Measurements from ENCODE around the gene MYH7.
A peak's percentile ranks its signal among the peaks of the same experiment; 100 is the strongest.

The MYH7 gene

DNA sequence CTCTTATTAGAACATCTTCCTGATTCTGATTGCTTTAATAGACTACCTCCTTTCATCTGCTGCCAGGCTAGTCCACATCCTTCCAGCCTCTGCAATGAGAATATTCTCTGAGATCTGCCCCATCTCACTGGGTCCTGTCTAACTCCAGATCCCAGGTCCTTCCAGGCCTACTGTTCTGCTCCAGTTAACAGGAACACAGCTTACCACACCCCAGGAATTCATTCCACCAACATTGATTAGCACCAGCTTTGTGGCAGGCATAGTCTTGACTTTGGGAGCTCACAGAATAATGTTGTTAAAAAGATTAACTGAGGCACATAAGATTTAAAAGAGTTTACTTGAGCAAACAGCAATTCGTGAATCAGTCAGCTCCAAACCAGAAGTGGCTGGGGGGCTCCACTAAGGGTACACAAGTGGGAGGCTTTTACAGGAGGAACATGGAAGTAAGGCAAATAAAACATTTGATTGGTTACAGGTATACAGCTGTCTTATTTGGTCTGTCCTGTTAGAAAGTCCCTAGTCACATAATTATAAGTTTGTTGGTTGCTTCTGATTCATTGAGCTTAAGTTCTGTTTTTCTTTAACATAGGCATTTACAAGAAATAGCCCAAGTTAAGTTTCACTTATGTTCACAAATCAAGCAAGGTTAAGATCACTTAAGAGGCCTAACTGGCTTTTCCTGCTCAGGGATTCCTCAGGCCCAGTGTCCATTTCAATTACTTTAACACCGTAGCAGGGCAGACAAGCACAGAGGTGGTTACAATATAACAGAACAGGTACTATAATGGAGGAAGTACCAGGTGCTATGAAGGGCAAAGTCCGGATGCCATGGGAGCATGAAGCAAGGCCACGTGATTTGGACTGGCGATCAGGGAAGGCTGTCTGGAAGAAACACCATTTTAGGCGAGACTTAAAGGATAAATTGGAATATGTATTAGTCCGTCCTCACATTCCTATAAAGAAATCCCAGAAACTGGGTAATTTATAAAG, 12.2 kb upstream of the MYH7 start:
- Histone ChIP-seq H3K9me3 (ENCODE audit: insufficient read depth, low read depth, low read length) (peaks cover 4% of the 10 kb centered on the region; the same call in 1 of the 2 replicates), H3K27ac (ENCODE audit: low read depth, low read length) (no peak overlapping the region), H3K9ac (ENCODE audit: low read depth, low read length) (no peak overlapping the region), H3K36me3 (ENCODE audit: insufficient read depth, low read length) (no peaks in the 10 kb centered on the region), H3K4me1 (ENCODE audit: insufficient read depth, low read length) (peaks cover 10% of the 10 kb centered on the region), H3K4me3 (ENCODE audit: low read length) (no peak overlapping the region), H3K27me3 (ENCODE audit: insufficient read depth, low read length) (no peaks in the 10 kb centered on the region)
- WGBS: 89% methylated on average over 7 of the region's 7 CpGs

DNA sequence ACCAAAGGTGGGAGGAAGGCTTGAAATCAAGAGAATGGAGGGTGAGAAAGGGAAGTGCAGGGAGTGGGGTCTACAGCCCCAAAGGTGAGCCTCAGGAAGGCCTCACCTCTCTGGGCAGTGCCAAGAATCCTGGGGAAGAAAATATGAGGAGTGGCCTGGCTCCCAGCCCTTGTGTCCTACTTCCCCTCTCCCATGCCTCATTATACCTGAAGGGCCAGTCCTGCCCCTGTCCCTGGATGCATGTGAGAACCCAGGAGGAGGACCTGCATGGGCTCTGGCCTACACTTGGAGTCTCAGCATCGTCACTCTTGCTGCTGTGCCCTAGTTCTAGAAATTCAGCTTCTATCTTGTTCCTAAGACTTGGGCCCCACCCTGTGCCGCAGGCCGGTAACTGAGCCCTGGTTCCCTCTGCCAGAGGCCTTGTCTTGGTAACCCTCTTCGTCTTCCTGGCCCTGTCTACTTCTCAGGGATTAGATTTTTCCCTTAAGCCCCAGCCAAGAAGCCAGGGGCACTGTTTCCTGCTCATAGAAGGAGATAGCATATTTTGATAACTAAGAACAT, 10.9 kb upstream of the MYH7 start:
- no peaks in the 10 kb centered on the region for H3K36me3 ChIP-seq (ENCODE audit: insufficient read depth, low read length)
- WGBS: 88% methylated on average over 4 of the region's 4 CpGs
- peaks cover 4% of the 10 kb centered on the region; the same call in 1 of the 2 replicates for H3K27me3 ChIP-seq (ENCODE audit: insufficient read depth, low read length)
- H3K27ac ChIP-seq (ENCODE audit: low read depth, low read length): no peak overlapping the region
- no peaks in the 10 kb centered on the region for H3K9me3 ChIP-seq (ENCODE audit: insufficient read depth, low read depth, low read length)
- peaks cover 17% of the 10 kb centered on the region for H3K4me1 ChIP-seq (ENCODE audit: insufficient read depth, low read length)
- no peak overlapping the region for H3K9ac ChIP-seq (ENCODE audit: low read depth, low read length)
- no peak overlapping the region for H3K4me3 ChIP-seq (ENCODE audit: low read length)

DNA sequence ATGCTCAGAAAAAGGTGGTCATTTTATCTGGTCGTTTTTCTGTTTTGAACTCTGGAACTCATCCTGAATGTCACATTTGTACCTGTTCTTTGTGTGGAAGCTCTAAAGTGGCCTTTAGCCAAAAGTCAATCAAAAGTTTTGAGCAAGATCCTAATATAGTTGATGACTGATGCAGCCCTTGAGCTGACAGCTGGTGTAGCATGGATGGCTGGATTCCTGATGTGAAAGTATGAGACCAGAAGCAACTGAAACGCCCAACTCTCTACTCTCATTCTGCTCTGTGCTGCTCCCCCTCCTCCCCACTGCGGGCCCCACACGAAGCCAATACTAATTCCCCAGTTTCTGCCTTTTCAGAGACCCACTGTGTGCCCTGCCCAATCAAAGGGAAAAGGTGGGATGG, 10.3 kb upstream of the MYH7 start:
- Histone ChIP-seq H3K9me3 (ENCODE audit: insufficient read depth, low read depth, low read length) (no peaks in the 10 kb centered on the region), H3K27me3 (ENCODE audit: insufficient read depth, low read length) (peaks cover 4% of the 10 kb centered on the region; the same call in 1 of the 2 replicates), H3K4me3 (ENCODE audit: low read length) (no peak overlapping the region), H3K9ac (ENCODE audit: low read depth, low read length) (no peak overlapping the region), H3K36me3 (ENCODE audit: insufficient read depth, low read length) (no peaks in the 10 kb centered on the region), H3K27ac (ENCODE audit: low read depth, low read length) (no peak overlapping the region), H3K4me1 (ENCODE audit: insufficient read depth, low read length) (peaks cover 17% of the 10 kb centered on the region)
- 79% methylated on average over 4 of the region's 4 CpGs for WGBS

DNA sequence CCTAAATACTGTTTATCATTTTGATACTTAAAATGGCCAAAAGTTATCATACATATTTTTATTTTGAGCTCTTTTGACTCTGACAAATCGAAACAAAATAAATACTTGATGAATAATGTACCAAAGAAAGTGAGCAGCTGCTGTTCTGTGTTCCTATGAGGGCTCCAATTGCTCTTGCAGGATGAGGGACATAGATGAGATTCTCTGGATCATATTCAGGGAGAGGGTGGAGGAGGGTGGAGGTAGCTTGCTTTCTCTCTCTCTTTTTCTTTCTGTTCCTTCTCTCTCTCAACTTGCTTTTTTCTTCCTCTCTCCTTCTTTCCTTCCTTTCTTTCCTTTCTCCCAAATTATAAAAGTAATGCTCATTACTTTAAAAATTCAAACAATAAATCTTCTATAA, 8.9 kb upstream of the MYH7 start:
- H3K4me3 ChIP-seq (ENCODE audit: low read length): no peak overlapping the region
- H3K27ac ChIP-seq (ENCODE audit: low read depth, low read length): no peak overlapping the region
- WGBS: 100% methylated on average over 1 of the region's 1 CpG
- H3K36me3 ChIP-seq (ENCODE audit: insufficient read depth, low read length): no peaks in the 10 kb centered on the region
- no peak overlapping the region for H3K9ac ChIP-seq (ENCODE audit: low read depth, low read length)
- H3K9me3 ChIP-seq (ENCODE audit: insufficient read depth, low read depth, low read length): no peaks in the 10 kb centered on the region
- peaks cover 17% of the 10 kb centered on the region for H3K4me1 ChIP-seq (ENCODE audit: insufficient read depth, low read length)
- peaks cover 4% of the 10 kb centered on the region; the same call in 1 of the 2 replicates for H3K27me3 ChIP-seq (ENCODE audit: insufficient read depth, low read length)

DNA sequence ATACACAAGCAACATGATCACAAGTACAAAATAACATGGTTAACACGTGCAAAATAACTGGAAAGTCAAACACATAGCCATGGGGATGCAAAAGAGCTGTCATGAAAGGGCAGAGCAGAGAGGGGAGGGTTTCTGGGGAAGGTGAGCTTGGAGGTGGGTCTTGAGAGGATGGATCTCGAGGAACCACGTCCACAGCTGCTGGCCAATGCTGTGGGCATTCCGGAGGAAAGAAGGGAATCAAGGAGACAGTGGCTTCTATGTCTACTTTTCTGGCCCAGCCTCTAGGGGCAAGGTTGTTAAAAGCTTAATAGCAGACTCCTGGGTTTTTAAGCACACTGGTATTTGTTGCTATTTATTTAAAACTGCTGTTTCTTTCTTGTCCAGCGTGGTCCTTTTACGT, 8.4 kb upstream of the MYH7 start:
- 90% methylated on average over 4 of the region's 6 CpGs for WGBS
- H3K9ac ChIP-seq (ENCODE audit: low read depth, low read length): no peak overlapping the region
- H3K9me3 ChIP-seq (ENCODE audit: insufficient read depth, low read depth, low read length): no peaks in the 10 kb centered on the region

DNA sequence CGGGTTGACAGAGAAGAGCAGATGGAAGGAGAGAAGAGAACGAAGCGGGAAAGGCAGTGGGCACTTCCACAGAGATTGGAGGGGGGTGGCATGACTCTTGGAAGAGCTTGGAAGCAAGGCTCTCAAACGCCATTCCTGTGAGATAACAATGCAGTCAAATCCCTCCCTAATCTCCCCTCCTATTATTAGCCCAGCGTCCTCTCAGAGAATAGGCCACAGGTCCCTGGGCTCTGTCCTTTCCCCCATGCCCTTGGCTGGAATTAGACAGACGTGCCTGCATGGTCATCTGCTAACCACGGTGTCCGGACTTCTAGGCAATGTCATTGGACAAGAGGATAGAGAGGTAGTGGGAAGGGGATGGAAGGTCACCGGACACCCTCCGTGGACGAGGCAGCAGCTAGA, 8.0 kb upstream of the MYH7 start:
- Histone ChIP-seq H3K4me3 (ENCODE audit: low read length) (no peak overlapping the region), H3K9ac (ENCODE audit: low read depth, low read length) (no peak overlapping the region), H3K27ac (ENCODE audit: low read depth, low read length) (no peak overlapping the region), H3K9me3 (ENCODE audit: insufficient read depth, low read depth, low read length) (no peaks in the 10 kb centered on the region), H3K4me1 (ENCODE audit: insufficient read depth, low read length) (peaks cover 22% of the 10 kb centered on the region), H3K27me3 (ENCODE audit: insufficient read depth, low read length) (peaks cover 4% of the 10 kb centered on the region; the same call in 1 of the 2 replicates), H3K36me3 (ENCODE audit: insufficient read depth, low read length) (no peaks in the 10 kb centered on the region)
- WGBS: 82% methylated on average over 11 of the region's 11 CpGs

More for the DNA sequence above, 8.4 kb upstream of the MYH7 start:
- H3K4me1 ChIP-seq (ENCODE audit: insufficient read depth, low read length): peaks cover 18% of the 10 kb centered on the region
- H3K4me3 ChIP-seq (ENCODE audit: low read length): no peak overlapping the region
- H3K27me3 ChIP-seq (ENCODE audit: insufficient read depth, low read length): peaks cover 4% of the 10 kb centered on the region; the same call in 1 of the 2 replicates
- no peaks in the 10 kb centered on the region for H3K36me3 ChIP-seq (ENCODE audit: insufficient read depth, low read length)
- H3K27ac ChIP-seq (ENCODE audit: low read depth, low read length): no peak overlapping the region

DNA sequence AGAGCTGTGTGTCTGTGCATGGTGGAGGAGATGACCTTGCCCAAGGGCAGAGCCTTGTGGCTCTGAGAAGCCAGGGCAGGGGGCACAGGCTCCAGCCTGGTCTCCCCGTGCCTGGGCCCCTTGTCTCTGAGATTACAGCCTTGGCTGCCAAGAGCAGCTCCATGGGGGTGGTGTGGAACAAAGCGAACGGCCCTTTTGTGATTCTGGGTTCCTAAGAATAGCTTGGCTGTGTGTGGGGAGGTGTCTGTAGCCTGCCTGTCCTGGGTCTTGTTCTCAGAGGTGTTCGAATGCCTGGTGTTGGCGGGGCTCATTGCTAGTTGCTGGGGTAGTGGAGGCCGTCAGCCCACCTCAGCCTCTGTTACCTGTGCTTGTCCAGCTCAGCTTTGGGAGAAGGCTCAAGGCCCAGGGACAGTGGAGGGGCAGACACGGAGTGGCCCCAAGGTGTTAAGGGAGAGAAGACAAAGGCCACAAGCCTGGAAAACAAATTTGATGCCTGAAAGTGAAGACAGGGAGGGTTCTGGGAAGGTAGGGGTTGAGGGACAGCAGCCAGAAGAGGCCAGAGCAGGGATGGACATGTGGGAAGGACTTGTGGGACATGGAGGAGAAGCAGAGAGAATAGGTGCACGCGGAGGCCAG, 7.4 kb upstream of the MYH7 start:
- no peak overlapping the region for H3K9ac ChIP-seq (ENCODE audit: low read depth, low read length)
- H3K4me1 ChIP-seq (ENCODE audit: insufficient read depth, low read length): peaks cover 28% of the 10 kb centered on the region
- no peaks in the 10 kb centered on the region for H3K36me3 ChIP-seq (ENCODE audit: insufficient read depth, low read length)
- H3K4me3 ChIP-seq (ENCODE audit: low read length): no peak overlapping the region
- H3K9me3 ChIP-seq (ENCODE audit: insufficient read depth, low read depth, low read length): no peaks in the 10 kb centered on the region
- peaks cover 4% of the 10 kb centered on the region; the same call in 1 of the 2 replicates for H3K27me3 ChIP-seq (ENCODE audit: insufficient read depth, low read length)
- no peak overlapping the region for H3K27ac ChIP-seq (ENCODE audit: low read depth, low read length)
- 72% methylated on average over 9 of the region's 9 CpGs for WGBS

DNA sequence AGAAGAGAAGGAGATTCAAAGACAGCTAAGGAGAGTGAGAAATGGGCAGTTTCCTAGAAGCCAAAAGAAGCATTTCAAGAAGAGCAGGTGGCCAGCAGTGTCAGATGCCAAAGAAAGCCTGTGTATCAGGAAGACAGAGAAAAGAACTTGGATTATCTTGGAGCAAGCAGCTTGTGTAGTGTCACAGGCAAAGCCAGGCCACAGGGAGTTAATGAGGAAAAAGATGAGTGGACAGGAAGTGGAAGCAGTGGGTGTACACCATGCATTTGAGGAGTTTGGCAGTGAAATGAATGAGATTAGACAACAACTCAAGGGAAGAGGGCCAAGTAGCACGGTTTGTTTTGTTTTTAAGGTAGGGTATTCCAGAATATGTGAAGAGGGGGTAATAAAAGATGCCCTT, 5.6 kb upstream of the MYH7 start:
- WGBS: 94% methylated on average over 1 of the region's 1 CpG
- Histone ChIP-seq H3K36me3 (ENCODE audit: insufficient read depth, low read length) (no peaks in the 10 kb centered on the region), H3K27ac (ENCODE audit: low read depth, low read length) (no peak overlapping the region), H3K27me3 (ENCODE audit: insufficient read depth, low read length) (peaks cover 4% of the 10 kb centered on the region; the same call in 1 of the 2 replicates), H3K4me1 (ENCODE audit: insufficient read depth, low read length) (peaks cover 44% of the 10 kb centered on the region), H3K9me3 (ENCODE audit: insufficient read depth, low read depth, low read length) (no peaks in the 10 kb centered on the region), H3K4me3 (ENCODE audit: low read length) (no peak overlapping the region), H3K9ac (ENCODE audit: low read depth, low read length) (no peak overlapping the region)

DNA sequence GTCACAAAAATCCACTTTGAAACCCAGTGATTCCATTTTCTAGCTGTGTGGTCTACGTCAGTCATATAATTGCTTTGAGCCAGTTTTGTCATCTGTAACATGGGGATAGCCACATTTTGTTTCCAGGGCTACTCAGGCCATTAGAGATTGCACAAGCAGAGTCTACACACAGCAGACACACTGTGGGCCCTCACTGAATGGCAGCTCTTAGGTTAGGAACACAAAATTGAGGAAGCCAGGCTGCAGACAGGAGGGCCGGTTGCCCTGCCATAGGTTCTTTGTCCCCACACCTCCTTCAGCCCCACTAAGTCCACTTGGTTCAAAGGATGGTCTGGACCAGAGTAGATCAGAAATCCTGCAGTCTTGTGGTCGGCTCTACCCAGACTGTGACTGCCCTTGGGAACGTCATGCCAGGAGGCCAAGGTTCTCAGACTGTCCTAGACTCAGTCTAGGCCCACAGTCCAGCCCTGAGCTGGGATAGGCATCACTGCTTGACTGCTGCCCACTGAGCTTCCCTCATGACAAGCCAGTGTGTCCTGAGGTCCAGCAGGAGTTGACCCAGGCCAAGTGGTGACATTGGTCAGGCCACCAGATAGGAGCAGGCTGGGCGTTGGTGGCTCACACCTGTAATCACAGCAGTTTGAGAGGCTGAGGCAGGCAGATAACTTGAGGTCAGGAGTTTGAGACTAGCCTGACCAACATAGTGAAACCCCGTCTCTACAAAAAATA, 3.8 kb upstream of the MYH7 start:
- 93% methylated on average over 6 of the region's 6 CpGs for WGBS
- H3K9ac ChIP-seq (ENCODE audit: low read depth, low read length): no peak overlapping the region
- H3K36me3 ChIP-seq (ENCODE audit: insufficient read depth, low read length): no peaks in the 10 kb centered on the region
- peaks cover 44% of the 10 kb centered on the region for H3K4me1 ChIP-seq (ENCODE audit: insufficient read depth, low read length)
- no peak overlapping the region for H3K4me3 ChIP-seq (ENCODE audit: low read length)
- no peak overlapping the region for H3K27ac ChIP-seq (ENCODE audit: low read depth, low read length)
- no peaks in the 10 kb centered on the region for H3K9me3 ChIP-seq (ENCODE audit: insufficient read depth, low read depth, low read length)
- peaks cover 4% of the 10 kb centered on the region; the same call in 1 of the 2 replicates for H3K27me3 ChIP-seq (ENCODE audit: insufficient read depth, low read length)

DNA sequence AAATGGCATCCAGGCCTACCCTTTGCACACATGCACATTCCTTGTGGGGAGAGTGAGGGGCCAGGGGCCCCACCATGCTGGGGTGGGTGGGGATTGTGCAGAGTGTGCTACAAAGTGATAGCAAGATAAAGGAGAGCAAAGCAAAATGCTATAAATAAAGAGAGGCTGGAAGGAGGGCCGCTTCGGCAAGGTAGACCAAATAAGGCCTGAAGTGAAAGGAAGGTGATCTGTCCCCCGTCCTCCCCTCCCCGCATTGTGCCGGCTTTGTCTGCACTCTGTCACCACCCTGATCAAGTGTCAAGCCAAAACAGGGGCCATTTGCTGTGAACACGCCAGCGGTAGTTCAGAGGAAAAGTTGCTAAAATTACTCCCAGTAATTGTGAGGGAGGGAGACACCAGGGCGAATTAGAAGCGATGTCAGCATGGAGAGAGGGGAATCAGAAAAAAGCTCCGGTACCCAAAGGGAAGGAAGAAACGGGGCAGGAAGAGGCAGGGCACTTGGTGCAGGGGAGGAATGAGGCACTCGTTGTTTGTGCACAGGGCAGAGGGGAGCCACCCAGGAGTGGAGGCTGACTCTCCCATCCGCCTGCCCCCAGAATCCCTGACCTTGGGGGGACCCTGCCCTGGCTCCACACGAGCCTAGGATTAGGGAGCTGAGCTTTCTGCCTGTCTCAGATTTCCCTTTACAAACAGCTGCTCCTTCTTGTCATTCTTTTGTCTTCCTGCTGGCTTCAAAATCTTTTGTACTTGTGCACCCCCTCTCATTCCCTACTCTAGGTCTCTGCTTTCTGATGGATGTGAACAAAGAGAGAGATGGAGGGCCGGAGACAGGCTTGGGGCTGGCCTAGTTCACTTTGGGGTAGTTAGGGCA, 2.9 kb upstream of the MYH7 start:
- Histone ChIP-seq H3K4me3 (ENCODE audit: low read length) (no peak overlapping the region), H3K9ac (ENCODE audit: low read depth, low read length) (peak overlapping the region; percentile 13), H3K36me3 (ENCODE audit: insufficient read depth, low read length) (no peaks in the 10 kb centered on the region), H3K27ac (ENCODE audit: low read depth, low read length) (no peak overlapping the region), H3K9me3 (ENCODE audit: insufficient read depth, low read depth, low read length) (no peaks in the 10 kb centered on the region), H3K27me3 (ENCODE audit: insufficient read depth, low read length) (peaks cover 4% of the 10 kb centered on the region; the same call in 1 of the 2 replicates), H3K4me1 (ENCODE audit: insufficient read depth, low read length) (peaks cover 41% of the 10 kb centered on the region)
- 69% methylated on average over 15 of the region's 15 CpGs for WGBS

All from HUES64 (cell line).